Stimulated activated CD4-positive, alpha-beta T cell treated with anti-CD3 and anti-CD28 coated beads, Interleukin-15, amount 100 ng/mL, for 48 hours (primary cell): ENCODE data around the gene ENPP3.

Source experiments
- DNase-seq, 2 donors: peaks; one replicate each; pipeline ENCODE4 v3.0.0-alpha.2; 2020; ENCODE audit warnings: low read depth in 2 of 2

ENPP3 gene

GRCh38 chr6:131636880-131637792, at the start of gene ENPP3:
ENPP3 (plus strand) TSS chr6:131637302; CDS start chr6:131637385, 83 bp downstream.
- no peak for DNase-seq

GRCh38 chr6:131587909-131588308, 49.2 kb upstream of the ENPP3 start:
- no peak for DNase-seq

- DNase-seq, result no peak
These were observed 48.5 kb upstream of the ENPP3 start for GRCh38 chr6:131588643-131589042.

- no peak for DNase-seq
These were observed 44.2 kb upstream of the ENPP3 start for GRCh38 chr6:131592935-131593334.

GRCh38 chr6:131594074-131594473, 43.0 kb upstream of the ENPP3 start:
- DNase-seq, result no peak

GRCh38 chr6:131597446-131597845, 39.7 kb upstream of the ENPP3 start:
- DNase-seq, result no peak

GRCh38 chr6:131600716-131601115, 36.4 kb upstream of the ENPP3 start:
- no peak for DNase-seq

- no peak for DNase-seq
These were observed 34.3 kb upstream of the ENPP3 start for GRCh38 chr6:131602781-131603312.

- DNase-seq, result no peak
These were observed 23.7 kb upstream of the ENPP3 start for GRCh38 chr6:131613296-131613925.

GRCh38 chr6:131615275-131615674, 21.8 kb upstream of the ENPP3 start:
- DNase-seq, result no peak

GRCh38 chr6:131627724-131628682, 9.1 kb upstream of the ENPP3 start, which contains the start of gene MED23:
MED23 (minus strand) TSS chr6:131628242; CDS start chr6:131628049, 193 bp downstream.
- peak; percentile 90 to 92 for DNase-seq

- DNase-seq, result no peak
These were observed 8.4 kb upstream of the ENPP3 start for GRCh38 chr6:131628726-131629125.

GRCh38 chr6:131629651-131630050, 7.5 kb upstream of the ENPP3 start:
- DNase-seq, result no peak

GRCh38 chr6:131631625-131632289, 5.3 kb upstream of the ENPP3 start:
- no peak for DNase-seq

- no peak for DNase-seq
These were observed 1.4 kb upstream of the ENPP3 start for GRCh38 chr6:131635384-131636340.

GRCh38 chr6:131638013-131638412, 911 bp downstream of the ENPP3 start:
- DNase-seq, result no peak

- no peak for DNase-seq
These were observed 3.0 kb downstream of the ENPP3 start for GRCh38 chr6:131640100-131640499.

- DNase-seq, result no peak
These were observed 3.5 kb downstream of the ENPP3 start for GRCh38 chr6:131640576-131640975.

- no peak for DNase-seq
These were observed 4.5 kb downstream of the ENPP3 start for GRCh38 chr6:131641554-131641953.

- no peak for DNase-seq
These were observed 5.5 kb downstream of the ENPP3 start for GRCh38 chr6:131642565-131642964.
